ENCODE measurements around the gene KCNQ5. TPM values are rescaled to one million over a fixed set of nuclear protein-coding genes. Genes with fewer than 3 reads are reported as not detected.

KCNQ5 gene
- total and polyA plus RNA-seq, 12 donors = 0.10 to 3.6 (median 0.52) TPM

DNA sequence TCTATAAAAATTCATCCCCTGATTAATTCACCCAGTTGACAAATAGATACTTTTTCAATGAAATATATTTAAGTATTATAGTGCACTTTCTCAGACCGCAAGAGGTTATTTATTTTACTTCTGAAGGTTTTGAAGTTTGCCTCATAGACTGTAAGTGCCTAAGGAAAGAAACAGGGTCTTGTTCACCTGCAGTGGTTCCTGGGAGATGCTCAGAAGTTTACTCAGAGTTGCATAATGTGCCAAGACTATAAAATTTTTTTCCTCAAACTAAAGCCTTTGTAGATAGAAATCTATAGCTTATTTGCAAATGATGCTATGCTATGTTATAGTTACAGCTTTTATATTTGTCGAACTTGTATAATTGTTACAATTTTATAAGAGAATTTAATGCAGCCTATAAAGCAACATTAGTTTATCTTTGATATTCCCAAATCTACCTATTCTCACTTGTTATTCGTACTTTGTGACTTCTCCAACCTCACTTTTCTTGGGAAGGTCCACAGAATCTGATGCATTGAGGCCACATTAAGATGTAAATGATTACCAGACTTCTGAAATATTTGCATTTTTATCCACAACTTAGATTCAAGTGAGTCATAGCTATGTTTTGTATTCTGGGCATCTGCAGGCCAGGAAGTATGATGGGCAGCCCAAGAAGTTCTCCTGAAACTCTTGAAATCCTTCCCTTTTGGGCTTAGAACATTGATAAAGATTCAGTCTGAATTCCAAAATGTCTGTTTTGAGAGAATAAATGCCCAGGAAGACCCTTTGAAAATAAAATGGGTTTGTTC, 35.7 kb downstream of the KCNQ5 start:
- Histone ChIP-seq H3K9me3 (replicated peaks in 1 of 3) (no peaks in the 10 kb centered on the region), H3K4me1 (replicated peaks in 1 of 2) (no peaks in the 10 kb centered on the region), H3K4me3 (no peak overlapping the region), H3K27ac (no peak overlapping the region), H3K36me3 (replicated peaks in 1 of 2) (no peaks in the 10 kb centered on the region), H3K27me3 (no peaks in the 10 kb centered on the region)
- intact Hi-C loops (cut with DNase I) = no loop called here
- TF ChIP-seq, protein P1, sequence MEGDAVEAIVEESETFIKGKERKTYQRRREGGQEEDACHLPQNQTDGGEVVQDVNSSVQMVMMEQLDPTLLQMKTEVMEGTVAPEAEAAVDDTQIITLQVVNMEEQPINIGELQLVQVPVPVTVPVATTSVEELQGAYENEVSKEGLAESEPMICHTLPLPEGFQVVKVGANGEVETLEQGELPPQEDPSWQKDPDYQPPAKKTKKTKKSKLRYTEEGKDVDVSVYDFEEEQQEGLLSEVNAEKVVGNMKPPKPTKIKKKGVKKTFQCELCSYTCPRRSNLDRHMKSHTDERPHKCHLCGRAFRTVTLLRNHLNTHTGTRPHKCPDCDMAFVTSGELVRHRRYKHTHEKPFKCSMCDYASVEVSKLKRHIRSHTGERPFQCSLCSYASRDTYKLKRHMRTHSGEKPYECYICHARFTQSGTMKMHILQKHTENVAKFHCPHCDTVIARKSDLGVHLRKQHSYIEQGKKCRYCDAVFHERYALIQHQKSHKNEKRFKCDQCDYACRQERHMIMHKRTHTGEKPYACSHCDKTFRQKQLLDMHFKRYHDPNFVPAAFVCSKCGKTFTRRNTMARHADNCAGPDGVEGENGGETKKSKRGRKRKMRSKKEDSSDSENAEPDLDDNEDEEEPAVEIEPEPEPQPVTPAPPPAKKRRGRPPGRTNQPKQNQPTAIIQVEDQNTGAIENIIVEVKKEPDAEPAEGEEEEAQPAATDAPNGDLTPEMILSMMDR (IDR thresholded peaks at IDR 0.05) = no peak
- TF ChIP-seq POLR2A (IDR thresholded peaks at IDR 0.05) = no peak
- WGBS, 4 donors = 71 to 86% (median 75%) methylated on average over 3 of the region's 3 CpGs
- DNase-seq = no peak

DNA sequence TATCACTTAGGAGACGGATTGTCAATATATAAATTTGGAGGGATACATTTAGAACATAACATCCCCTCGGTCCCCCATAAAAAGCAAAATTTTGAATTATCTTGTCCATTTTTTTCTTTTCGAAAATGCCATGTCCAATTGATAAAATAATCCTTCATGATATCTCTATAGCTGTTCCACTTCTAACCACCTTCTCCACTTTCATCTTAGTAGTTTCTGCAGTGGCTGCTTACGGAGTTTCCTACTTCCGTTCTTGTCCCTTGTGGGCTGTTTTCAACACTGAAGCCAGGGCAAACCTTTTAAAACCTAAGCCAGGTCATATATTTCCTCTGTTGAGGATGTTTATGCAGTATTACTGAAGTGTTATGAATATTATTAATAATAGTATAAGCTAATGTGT, 37.9 kb downstream of the KCNQ5 start:
- Histone ChIP-seq H3K36me3 (replicated peaks in 1 of 2) (no peaks in the 10 kb centered on the region), H3K4me1 (replicated peaks in 1 of 2) (no peaks in the 10 kb centered on the region), H3K27me3 (no peaks in the 10 kb centered on the region), H3K9me3 (replicated peaks in 1 of 3) (no peaks in the 10 kb centered on the region), H3K27ac (no peak overlapping the region), H3K4me3 (no peak overlapping the region)
- no peak for DNase-seq
- intact Hi-C loops (cut with DNase I) = no loop called here
- TF ChIP-seq, protein P1 (IDR thresholded peaks at IDR 0.05) = no peak
- no peak for TF ChIP-seq POLR2A (IDR thresholded peaks at IDR 0.05)
- 73 to 80% (median 79%) methylated on average over 5 of the region's 5 CpGs for WGBS, 4 donors

DNA sequence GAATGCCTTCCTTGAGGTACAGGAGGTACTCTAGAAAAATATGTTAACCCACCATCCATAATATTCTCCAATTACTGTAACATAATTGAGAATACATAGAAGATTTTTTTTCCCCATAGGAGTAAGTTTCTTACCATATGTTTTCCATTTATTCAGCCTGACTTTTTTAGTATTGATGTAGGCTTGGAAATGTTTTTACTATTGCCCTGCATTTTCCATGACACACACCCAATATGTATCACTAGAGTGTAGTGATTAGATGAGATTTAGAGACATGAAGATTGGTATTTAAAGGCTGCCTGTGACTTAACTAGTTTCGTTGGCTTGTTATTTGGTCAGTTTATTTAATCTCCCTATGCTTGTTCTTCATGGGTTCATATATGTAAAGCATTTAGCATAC, 39.5 kb downstream of the KCNQ5 start:
- Histone ChIP-seq H3K4me1 (replicated peaks in 1 of 2) (no peaks in the 10 kb centered on the region), H3K36me3 (replicated peaks in 1 of 2) (no peaks in the 10 kb centered on the region), H3K4me3 (no peak overlapping the region), H3K27ac (no peak overlapping the region), H3K27me3 (no peaks in the 10 kb centered on the region), H3K9me3 (replicated peaks in 1 of 3) (no peaks in the 10 kb centered on the region)
- TF ChIP-seq, protein P1 (IDR thresholded peaks at IDR 0.05) = no peak
- no peak for TF ChIP-seq POLR2A (IDR thresholded peaks at IDR 0.05)
- no peak for DNase-seq
- intact Hi-C loops (cut with DNase I) = no loop called here
- 49 to 63% (median 57%) methylated on average over 1 of the region's 1 CpG for WGBS, 4 donors

DNA sequence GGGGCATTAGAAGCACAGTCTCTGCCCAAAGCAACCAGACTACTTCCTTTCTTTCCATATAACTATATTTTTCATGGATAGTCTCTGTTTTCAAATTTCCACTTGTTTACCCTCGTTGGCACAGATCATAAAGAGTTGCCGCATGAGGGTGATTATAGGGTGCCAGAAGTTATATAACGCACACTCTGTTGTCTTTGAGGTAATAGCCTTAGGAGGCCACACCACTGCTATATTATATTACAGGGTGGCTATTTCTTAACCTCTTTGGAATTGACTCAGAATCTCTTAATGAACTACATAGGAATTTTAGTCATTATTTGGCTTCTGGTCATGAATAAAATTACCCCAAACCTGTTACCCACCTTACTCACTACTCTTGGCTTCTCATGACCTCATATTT, 43.7 kb downstream of the KCNQ5 start:
- no peak for TF ChIP-seq POLR2A (IDR thresholded peaks at IDR 0.05)
- TF ChIP-seq, protein P1 (IDR thresholded peaks at IDR 0.05) = no peak
- no peak for DNase-seq
- Histone ChIP-seq H3K36me3 (replicated peaks in 1 of 2) (no peaks in the 10 kb centered on the region), H3K4me3 (no peak overlapping the region), H3K9me3 (replicated peaks in 1 of 3) (no peaks in the 10 kb centered on the region), H3K27me3 (no peaks in the 10 kb centered on the region), H3K4me1 (replicated peaks in 1 of 2) (no peaks in the 10 kb centered on the region), H3K27ac (no peak overlapping the region)
- intact Hi-C loops (cut with DNase I) = no loop called here
- WGBS, 4 donors = 79 to 87% (median 83%) methylated on average over 3 of the region's 3 CpGs
